GM18870 (cell line): ENCODE data around the gene NT5DC1.
"Not testable (repeated sequence)": the region's sequence is repeated elsewhere in the genome, so short reads cannot be mapped to it uniquely, and the experiment has no call there.

Experiments
- ATAC-seq: cut with Tn5 transposase; IDR thresholded peaks from one replicate; pipeline ENCODE4 v1.9.1; 2021; ENCODE audit warnings: moderate library complexity; ENCODE audit not compliant: unreplicated experiment

NT5DC1 gene

DNA sequence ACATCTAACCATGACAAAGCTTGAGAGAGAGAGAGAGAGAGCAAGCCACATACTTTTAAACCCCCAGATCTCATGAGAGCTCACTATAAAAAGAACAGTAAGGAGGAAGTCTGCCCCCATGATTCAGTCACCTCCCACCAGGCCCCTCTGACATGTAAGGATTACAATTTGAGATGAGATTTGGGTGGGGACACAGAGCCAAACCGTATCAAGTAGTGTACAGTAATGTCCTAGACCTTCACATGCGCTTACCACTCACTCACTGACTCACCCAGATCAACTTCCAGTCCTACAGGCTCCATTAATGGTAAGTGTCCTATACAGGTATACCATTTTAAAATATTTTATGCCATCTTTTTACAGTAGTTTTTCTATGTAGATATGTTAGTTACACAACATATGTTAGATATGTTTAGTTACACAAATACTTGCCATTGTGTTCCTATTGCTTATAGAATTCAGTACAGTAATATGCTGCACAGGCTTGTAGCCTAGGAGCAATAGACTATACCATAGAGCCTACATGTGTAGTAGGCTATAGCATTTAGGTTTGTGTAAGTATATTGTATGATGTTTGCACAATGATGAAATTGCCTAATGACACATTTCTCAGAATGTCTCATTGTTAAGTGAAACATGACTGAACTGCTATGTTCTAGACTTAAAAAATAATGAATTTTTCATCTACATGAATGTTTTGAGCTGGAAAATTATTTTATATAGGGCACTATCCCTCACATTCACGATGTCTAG, 167.4 kb downstream of the NT5DC1 start:
- peak; percentile 7 for ATAC-seq

DNA sequence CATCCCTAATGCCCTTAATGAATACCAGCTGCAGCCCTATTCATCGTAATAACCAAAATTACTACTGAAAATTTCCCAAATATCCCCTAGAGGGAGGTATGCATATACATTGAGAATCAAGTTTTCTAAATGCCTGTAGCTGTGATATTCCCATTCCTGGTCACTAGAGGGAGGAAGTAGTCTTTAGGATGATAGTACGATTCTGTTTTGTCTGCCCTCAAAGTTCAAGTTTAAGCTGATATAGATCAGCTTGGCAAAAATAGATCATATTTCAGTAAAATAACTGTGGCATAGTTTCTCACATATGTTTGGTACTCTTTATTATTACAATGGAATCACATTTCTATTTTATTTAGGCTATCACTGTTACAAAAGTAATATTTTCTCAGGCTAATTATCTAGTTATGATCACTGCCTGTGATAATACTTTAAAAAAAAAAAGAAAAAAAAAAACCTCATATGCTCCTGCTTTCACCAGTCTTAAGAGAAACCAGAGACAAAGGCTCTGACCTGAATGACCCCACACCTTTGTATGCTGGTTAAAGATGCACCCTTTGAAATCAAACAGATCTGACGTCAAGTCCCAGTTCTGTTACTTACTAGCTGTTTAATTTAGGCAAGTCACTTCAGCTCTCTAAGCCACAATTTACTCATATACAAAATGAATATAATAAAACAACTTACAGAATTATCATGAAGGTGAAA, 168.1 kb downstream of the NT5DC1 start:
- ATAC-seq: peak; percentile 92

DNA sequence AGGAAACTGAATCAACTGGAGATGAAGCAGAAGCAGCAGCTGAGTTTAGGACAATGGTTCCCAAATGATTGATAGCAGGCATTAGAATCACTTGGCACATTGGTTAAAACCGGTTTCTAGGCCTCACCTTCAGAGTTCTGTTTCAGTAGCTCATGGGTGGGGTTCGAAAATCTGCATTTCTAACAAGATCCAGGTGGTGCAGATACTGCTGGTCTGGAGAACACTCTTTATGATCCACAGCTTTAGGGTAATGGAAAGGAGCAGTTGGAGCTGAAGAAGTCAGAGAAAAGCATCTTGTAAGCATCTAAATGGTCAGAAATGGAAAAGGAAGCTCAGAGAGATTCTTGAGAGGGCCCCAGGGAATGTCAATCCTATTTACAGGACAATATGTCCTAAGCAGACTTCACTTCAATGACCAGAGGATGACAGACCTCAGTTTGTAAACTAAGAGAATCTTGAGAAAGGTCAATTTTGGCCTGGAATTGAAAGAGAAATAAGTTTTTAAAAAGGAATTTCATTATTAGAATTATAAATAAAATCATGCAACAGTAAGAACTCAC, 170.6 kb downstream of the NT5DC1 start:
- no peak for ATAC-seq

DNA sequence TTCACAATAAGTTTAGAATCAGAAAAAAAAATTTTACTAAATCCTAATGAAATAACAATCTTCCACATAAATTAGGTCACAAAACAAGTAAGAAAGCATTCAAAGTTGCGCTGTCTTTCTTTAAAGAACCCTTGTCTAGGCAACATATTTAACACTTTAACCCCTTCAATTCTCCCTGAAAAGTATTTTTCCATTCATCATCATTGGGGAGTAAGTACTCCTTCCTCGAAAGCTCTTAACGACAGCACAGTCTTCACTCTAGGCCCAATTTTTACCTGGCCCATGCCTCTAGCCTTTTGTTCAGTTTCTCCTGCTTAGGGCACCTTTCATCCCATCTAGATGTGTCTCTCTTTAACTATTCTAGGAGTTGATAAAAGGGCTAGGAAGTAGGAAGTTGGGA, 176.5 kb downstream of the NT5DC1 start:
- no peak for ATAC-seq

DNA sequence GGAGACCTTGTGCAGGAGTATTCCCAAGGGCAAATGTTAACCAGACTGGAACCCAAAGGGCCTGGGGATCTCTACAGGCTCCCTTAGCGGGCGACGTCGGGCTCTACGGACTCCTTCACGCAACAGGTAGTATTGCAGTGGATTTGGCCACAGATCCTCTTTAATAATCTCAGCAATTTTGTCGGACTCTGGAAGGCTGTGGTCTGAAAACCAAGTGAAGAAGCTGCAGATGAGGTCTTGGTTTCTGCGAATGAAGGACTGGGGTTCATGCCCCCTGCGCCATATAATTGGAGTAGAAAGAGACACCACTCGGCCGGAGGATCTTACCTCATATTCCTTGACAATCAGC, 177.8 kb downstream of the NT5DC1 start:
- ATAC-seq: no peak

DNA sequence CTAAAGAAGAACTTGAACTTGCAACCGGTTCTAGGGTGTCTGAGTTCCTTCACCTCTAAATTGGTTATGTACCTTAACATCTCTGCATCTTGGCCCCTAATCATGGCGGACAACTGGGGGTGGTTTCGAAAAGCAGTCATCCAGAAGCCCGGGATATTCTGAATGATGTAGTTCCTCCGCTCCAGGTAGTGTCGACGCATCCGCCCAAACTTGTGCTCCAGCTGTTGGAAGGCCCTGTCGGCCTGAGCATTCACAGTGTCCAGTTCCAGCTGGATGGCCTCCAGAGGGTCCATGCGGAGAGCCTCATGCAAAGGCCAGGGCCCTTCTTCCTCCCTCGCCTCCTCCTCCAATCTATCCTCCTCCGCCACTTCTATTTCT, 178.2 kb downstream of the NT5DC1 start:
- no peak for ATAC-seq

DNA sequence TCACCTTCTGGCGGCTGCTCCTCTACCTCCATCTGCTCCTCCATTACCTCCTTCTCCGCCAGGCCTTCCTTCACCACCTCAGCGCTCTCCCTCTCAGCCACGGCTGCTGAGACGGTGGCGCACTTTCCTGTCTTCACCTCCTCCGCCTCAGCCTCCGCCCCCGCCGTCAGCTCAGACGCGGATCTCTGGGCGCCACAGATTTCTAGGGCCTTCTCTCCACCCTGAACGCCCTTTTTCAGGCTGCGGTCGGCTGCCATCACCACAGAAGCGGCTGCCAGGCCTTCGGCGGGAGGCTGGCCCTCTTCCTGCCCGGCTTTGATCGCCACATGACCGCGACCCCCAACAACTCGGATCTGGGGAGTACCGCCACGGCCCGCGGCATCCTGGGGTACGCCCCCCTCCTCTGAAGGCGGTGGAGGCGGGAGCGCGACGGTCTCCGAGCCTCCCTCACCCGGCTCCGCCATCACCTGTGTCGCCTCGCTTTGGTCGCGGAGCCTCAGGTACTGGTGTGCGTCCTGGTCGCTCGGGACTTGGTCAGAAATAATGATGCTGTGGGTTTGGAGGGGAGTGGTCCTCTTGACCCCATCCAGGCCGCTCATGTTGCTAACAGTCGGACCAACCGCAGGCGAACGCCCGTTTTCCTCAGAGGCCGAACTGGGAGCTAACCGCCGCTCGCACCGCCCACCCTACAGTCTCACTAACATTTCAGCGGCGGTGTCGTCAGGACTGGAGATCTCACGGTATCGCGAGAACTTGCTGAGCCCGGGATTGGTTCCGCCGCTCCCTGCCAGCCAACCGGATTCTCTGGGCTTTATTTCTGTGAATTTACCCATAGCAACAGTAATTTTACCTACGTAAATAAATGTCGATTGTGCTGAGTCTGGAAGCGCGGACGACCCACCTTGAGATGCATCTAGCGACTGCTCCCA, 178.8 kb downstream of the NT5DC1 start, which contains the start of gene TSPYL1:
Gene TSPYL1, minus strand, starts transcription at position 699 of the 929 bp plus-strand sequence. Its CDS starts 100 bp downstream, at position 599.
- peak; percentile 94 for ATAC-seq

DNA sequence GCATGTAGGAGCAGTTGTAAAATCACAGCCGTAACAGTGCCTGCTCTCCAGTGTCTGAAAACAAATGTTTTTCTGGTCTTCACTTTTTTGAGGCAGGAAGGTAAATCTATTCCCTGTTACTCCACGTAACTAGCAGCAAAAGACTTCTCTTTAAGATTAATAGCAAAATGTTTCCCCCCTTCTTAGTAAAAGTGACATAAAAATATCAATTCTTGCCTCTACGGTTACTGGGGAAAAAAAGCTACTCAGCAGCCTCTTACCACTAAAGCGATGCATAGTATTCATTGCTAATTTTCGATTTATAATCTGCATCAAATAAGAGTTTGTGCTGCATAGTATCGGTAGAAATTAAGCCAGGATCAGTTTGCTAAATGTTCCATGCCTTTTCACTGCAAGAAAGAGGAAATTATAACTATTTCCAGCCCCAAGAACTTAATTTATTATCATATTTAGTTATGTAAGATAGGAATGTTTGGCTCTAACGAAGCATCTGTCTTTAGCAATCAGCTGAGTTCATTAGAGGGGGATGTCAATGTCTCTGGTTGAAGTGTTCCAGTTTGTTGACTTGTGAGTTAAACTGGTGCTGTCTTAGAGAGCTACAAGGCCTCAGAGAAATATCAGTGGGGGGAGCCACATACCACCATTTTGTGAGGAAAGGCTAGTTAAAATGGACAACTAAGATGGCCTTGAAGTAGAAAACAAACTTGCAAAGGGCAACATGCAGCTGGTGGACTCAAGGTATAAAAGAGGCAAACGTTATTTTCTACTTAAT, 179.7 kb downstream of the NT5DC1 start:
- no peak for ATAC-seq

DNA sequence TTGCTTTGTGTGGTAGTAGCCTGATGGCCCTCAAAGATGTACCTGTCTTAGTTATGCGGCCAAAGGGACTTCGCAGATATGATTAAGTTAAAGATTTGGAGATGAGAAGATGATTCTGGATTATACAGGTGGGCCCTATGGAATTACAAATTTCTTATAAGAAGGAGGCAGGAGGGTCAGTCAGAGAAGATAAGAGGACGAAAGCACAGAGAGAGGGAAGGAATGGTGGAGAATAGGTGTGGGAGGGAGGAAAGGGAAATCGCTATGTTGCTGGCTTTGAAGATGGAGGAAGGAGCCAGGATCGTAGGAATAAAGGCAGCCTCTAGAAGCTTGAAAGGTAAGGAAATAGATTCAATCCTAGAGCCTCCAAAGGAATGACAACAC, 180.3 kb downstream of the NT5DC1 start:
- ATAC-seq: no peak

DNA sequence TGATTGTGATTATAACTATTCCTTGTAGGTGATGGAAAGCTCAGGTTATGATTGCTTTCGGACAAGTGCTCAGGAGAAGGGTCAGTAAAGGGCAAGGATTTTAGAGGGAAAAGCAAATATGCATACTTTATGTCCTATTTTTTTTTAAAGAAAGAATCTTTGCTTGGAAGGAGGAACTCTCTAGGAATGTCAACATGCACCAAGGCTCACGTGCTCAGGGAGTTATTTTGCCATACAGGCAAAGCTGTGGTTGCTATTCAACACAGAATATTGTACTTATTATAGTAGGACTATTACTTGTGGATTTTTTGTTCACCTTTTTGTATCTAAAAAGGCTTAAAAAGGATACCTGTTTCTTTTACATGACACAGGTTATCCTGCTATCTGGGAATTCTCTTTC, 182.0 kb downstream of the NT5DC1 start:
- no peak for ATAC-seq

DNA sequence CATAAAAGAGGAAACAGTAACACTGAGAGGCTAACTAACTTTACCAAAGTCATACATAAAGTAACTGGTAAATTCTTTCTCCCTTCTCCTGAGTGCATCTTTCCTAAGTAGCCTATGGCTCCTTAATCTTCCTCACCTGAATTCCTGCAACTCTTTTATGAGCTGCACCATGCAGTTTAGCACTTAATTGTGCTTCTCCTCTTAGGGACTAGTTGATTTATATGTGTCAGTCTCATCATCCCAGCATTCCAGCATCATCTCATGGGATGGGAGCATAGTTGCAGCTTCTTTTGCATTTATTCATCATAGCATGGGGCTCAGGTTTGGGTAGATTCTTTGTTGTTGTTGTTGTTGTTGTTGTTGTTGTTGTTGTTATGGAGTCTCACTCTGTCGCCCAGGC, 182.5 kb downstream of the NT5DC1 start:
- ATAC-seq: no peak

DNA sequence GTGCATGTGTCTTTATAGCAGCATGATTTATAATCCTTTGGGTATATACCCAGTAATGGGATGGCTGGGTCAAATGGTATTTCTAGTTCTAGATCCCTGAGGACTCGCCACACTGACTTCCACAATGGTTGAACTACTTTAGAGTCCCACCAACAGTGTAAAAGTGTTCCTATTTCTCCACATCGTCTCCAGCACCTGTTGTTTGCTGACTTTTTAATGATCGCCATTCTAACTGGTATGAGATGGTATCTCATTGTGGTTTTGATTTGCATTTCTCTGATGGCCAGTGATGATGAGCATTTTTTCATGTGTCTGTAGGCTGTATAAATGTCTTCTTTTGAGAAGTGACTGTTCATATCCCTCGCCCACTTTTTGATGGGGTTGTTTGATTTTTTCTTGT, 184.3 kb downstream of the NT5DC1 start:
- ATAC-seq: not testable (repeated sequence)

DNA sequence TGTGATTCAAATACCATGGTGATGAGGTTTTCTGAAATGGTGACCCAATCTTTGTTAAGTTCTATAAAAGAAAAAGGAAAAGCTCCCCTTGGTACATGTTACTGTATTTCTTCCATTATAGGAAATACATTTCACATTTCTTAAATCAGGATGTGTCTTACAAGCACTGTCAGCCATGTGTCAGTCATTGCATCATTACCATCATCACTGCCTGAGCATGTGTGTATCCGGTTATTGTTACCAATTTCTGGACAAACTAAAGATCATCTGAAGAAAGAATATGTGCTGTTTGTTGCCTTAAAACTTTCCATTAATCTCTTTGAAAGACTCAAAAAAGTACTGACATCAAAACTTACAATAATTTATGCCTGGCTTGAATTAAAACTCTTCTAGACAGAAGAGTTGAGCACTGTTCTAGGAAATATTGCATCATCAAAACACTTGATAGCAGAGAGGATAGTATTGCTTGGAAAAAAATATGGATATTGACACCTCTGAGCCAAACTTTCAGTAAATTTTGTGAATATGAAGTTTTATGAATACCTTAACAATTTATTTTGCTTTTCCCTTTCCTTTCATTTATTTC, 186.2 kb downstream of the NT5DC1 start:
- ATAC-seq: no peak

DNA sequence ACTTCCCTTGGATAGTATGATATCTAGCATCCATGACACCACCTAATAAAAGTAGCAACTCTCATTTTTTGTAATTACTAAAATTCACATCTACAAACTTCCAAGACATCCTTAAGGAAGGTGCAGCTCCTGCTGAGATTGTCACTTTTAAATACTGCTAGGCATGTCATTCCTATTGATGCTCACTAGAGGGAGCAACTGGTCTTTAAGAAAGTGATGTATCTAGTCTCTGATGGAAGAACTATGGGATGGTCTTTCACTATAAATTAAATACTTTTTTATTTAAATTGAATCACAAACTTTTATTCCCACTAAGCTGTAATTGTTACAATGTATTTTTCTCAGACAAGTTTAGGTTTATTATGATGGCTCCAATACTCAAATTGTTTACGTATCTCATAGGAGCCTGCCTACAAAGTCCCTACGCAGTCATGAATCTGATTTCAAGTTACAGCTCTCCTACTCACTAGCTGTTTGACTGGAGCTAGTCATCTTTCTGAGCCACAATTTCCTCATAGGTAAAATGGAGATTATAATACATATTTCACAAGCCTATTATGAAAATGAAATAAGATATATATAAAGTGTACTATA, 187.1 kb downstream of the NT5DC1 start:
- peak; percentile 75 for ATAC-seq

DNA sequence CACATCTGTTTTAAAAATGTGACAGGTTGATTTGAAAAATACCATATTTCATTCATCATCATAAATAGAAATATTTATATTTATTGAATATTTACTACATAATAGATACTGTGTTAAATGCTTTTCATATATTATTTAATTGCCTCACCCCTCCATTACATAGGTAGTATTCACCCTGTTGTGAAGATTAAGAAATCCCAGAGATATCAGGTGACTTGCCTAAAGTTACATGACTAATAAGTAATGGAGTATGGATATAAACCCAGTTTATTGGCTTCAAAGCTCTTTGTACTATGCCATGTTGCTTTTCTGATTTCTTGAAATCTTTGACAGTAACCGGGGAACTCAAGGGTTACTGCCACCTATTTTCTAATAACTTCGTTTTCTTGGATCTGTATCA, 189.2 kb downstream of the NT5DC1 start:
- ATAC-seq: no peak

DNA sequence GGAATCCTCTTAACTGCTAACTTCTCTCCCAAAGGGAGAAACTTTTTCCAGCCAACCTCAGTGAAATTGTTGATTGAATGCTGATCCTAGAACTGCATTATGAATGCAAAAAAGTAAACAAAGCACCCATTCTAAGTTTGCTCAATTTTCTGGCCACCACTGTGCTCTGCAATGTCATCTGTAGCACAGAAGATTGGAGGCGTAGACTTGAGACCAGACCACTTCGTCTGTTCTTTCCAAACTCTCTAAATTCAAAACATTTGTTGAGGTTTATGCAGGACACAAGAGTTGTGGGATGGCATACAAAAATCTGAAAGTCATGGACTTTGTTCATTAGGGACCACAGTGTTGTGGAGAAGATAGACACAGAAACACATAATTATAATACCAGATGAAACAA, 190.1 kb downstream of the NT5DC1 start:
- no peak for ATAC-seq

DNA sequence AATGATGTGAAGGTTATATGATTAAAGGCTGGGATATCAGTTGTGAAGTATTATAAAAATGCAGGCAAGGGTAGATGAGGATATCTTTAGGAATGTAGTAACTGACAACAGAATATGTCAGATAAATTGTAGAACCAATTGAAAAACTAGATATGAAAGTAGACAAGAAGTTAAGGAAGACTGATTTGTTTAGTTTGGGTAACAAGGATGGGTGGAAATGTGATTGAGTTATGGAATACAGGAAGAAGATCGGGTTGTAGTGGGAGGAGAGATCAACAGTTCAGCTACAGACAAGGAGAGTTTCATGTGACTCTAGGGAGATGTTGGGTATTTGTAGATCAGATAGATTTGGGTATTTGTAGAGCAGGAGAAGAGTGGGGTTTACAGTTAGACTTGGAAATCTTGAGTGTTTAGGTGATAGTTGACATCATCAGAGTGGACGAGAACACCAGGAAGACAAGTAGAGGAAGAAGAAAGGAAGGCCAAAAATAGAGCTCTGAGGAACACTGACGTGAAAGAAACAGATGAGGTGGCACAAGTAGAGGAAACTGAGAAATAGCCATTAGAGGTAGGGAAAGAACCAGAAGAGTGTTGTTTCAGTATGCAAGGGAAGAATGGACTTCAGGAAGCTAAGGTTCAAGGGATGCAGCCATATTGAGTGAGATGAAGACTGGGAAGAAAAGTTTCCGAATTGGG, 191.2 kb downstream of the NT5DC1 start:
- no peak for ATAC-seq

DNA sequence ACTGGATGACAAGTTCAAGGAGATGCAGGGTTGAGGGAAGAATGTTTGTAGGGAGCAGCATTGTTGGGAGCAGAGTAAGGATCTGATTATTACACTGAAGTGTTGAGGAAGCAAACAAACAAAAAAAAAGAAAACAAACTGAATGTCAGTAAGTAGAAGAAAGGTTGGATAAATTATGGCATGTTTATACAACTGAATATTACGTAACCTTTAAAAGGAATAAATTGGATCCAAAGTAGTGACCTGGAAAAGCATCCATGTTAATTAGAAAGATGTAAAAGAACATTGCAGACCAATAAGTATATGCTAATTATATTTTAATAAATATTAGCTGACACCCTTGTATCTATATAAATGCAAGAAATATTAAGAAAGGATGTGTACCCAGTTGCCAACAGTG, 191.9 kb downstream of the NT5DC1 start:
- ATAC-seq: no peak

DNA sequence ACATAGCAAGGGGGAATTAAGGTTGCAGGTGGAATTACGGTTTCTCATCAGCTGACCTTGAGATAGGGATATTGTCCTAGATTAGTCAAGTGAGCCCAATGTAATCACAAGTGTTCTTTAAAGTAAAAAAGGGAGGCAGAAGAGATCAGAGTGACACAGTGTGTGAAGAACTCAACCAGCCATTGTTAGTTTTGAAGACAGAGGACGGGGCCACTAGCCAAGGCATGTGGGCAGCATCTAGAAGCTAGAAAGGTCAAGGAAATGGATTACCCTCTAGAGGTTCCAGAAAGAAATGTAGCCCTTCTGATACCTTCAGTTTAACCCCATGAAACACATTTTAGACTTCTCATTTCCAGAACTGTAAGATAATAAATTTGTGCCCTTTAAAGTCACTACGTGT, 197.6 kb downstream of the NT5DC1 start:
- no peak for ATAC-seq
